NCI-H2227 (cell line): ENCODE data around the gene PPFIA4.
A peak's percentile ranks its signal among the peaks of the same experiment; 100 is the strongest.

ENCODE experiments used
- DNase-seq: peaks from one replicate; lab custom pipeline; 2025; ENCODE audit not compliant: unreplicated experiment; lab: John Stamatoyannopoulos, UW

PPFIA4 gene

GRCh38 chr1:203039609-203040512, 13.6 kb downstream of the PPFIA4 start:
- DNase-seq, result peak; percentile 49

- no peak for DNase-seq
Measured at GRCh38 chr1:203040513-203041275, 14.4 kb downstream of the PPFIA4 start.

- DNase-seq, result no peak
Measured at GRCh38 chr1:203041351-203041932, 15.2 kb downstream of the PPFIA4 start.

GRCh38 chr1:203043830-203044545, 17.7 kb downstream of the PPFIA4 start:
- no peak for DNase-seq

GRCh38 chr1:203044546-203045250, 18.4 kb downstream of the PPFIA4 start:
- no peak for DNase-seq

- no peak for DNase-seq
Measured at GRCh38 chr1:203045336-203045735, 19.0 kb downstream of the PPFIA4 start.

GRCh38 chr1:203045821-203046594, 19.7 kb downstream of the PPFIA4 start:
- DNase-seq, result no peak

- no peak for DNase-seq
Measured at GRCh38 chr1:203046984-203047630, 20.8 kb downstream of the PPFIA4 start.

GRCh38 chr1:203048086-203048485, 21.8 kb downstream of the PPFIA4 start:
- DNase-seq, result no peak

GRCh38 chr1:203048555-203049051, 22.3 kb downstream of the PPFIA4 start:
- DNase-seq, result no peak

- DNase-seq, result no peak
Measured at GRCh38 chr1:203049077-203049476, 22.8 kb downstream of the PPFIA4 start.

GRCh38 chr1:203049576-203050180, 23.4 kb downstream of the PPFIA4 start:
- no peak for DNase-seq

GRCh38 chr1:203050826-203051225, 24.5 kb downstream of the PPFIA4 start:
- DNase-seq, result no peak

GRCh38 chr1:203051841-203052324, 25.6 kb downstream of the PPFIA4 start:
- peak; percentile 67 for DNase-seq

GRCh38 chr1:203052601-203053000, 26.3 kb downstream of the PPFIA4 start:
- DNase-seq, result no peak

GRCh38 chr1:203054184-203054583, 27.9 kb downstream of the PPFIA4 start:
- DNase-seq, result no peak

GRCh38 chr1:203054642-203055041, 28.4 kb downstream of the PPFIA4 start:
- no peak for DNase-seq

GRCh38 chr1:203055161-203055799, 29.0 kb downstream of the PPFIA4 start:
- DNase-seq, result no peak
